ES-I3 (cell line): ENCODE measurements around the gene CACNA1C.

ENCODE experiments used
- H3K36me3 ChIP-seq: 2 replicates; pipeline ENCODE4 v1.6.1; 2013; ENCODE audit warnings: mild to moderate bottlenecking, low read length, control low read depth, moderate library complexity; ENCODE audit not compliant: insufficient read depth
- H3K4me1 ChIP-seq: 2 replicates; pipeline ENCODE4 v1.6.1; 2013; ENCODE audit warnings: mild to moderate bottlenecking, control low read depth, low read length; ENCODE audit not compliant: insufficient read depth
- H3K9ac ChIP-seq: 2 replicates; pipeline ENCODE4 v1.6.1; 2013; ENCODE audit warnings: low read depth, mild to moderate bottlenecking, low read length, moderate library complexity
- H3K9me3 ChIP-seq: 2 replicates; pipeline ENCODE4 v1.6.1; 2013; ENCODE audit warnings: mild to moderate bottlenecking, low read length, moderate library complexity; ENCODE audit not compliant: control insufficient read depth, insufficient read depth

CACNA1C gene

GRCh38 chr12:2225696-2226095 is 172.9 kb downstream of the CACNA1C start:
- no peak overlapping the region for H3K9ac ChIP-seq
- no peaks in the 10 kb centered on the region for H3K4me1 ChIP-seq
- no peaks in the 10 kb centered on the region for H3K36me3 ChIP-seq
- no peaks in the 10 kb centered on the region for H3K9me3 ChIP-seq

GRCh38 chr12:2226641-2227040 is 173.9 kb downstream of the CACNA1C start:
- no peak overlapping the region for H3K9ac ChIP-seq
- H3K9me3 ChIP-seq: no peaks in the 10 kb centered on the region
- H3K36me3 ChIP-seq: no peaks in the 10 kb centered on the region
- H3K4me1 ChIP-seq: no peaks in the 10 kb centered on the region

- no peaks in the 10 kb centered on the region for H3K9me3 ChIP-seq
Observed at GRCh38 chr12:2227360-2227759, 174.6 kb downstream of the CACNA1C start.

GRCh38 chr12:2228535-2228934 is 175.7 kb downstream of the CACNA1C start:
- Histone ChIP-seq H3K9ac (no peak overlapping the region), H3K9me3 (no peaks in the 10 kb centered on the region), H3K4me1 (no peaks in the 10 kb centered on the region), H3K36me3 (no peaks in the 10 kb centered on the region)

More at GRCh38 chr12:2227360-2227759, 174.6 kb downstream of the CACNA1C start:
- Histone ChIP-seq H3K9ac (no peak overlapping the region), H3K36me3 (no peaks in the 10 kb centered on the region), H3K4me1 (no peaks in the 10 kb centered on the region)

GRCh38 chr12:2229661-2230539 is 177.1 kb downstream of the CACNA1C start:
- no peaks in the 10 kb centered on the region for H3K4me1 ChIP-seq
- no peak overlapping the region for H3K9ac ChIP-seq
- no peaks in the 10 kb centered on the region for H3K36me3 ChIP-seq
- H3K9me3 ChIP-seq: no peaks in the 10 kb centered on the region

- Histone ChIP-seq H3K9ac (no peak overlapping the region), H3K36me3 (no peaks in the 10 kb centered on the region), H3K4me1 (no peaks in the 10 kb centered on the region), H3K9me3 (no peaks in the 10 kb centered on the region)
Observed at GRCh38 chr12:2231011-2231595, 178.3 kb downstream of the CACNA1C start.

GRCh38 chr12:2231956-2232355 is 179.2 kb downstream of the CACNA1C start:
- no peaks in the 10 kb centered on the region for H3K9me3 ChIP-seq
- H3K9ac ChIP-seq: no peak overlapping the region
- no peaks in the 10 kb centered on the region for H3K4me1 ChIP-seq
- no peaks in the 10 kb centered on the region for H3K36me3 ChIP-seq

GRCh38 chr12:2233034-2233433 is 180.2 kb downstream of the CACNA1C start:
- Histone ChIP-seq H3K9me3 (no peaks in the 10 kb centered on the region), H3K9ac (no peak overlapping the region), H3K4me1 (no peaks in the 10 kb centered on the region), H3K36me3 (no peaks in the 10 kb centered on the region)

GRCh38 chr12:2234091-2234490 is 181.3 kb downstream of the CACNA1C start:
- H3K4me1 ChIP-seq: no peaks in the 10 kb centered on the region
- no peak overlapping the region for H3K9ac ChIP-seq
- H3K9me3 ChIP-seq: no peaks in the 10 kb centered on the region
- no peaks in the 10 kb centered on the region for H3K36me3 ChIP-seq

- Histone ChIP-seq H3K9ac (no peak overlapping the region), H3K36me3 (no peaks in the 10 kb centered on the region), H3K4me1 (peaks cover under 1% of the 10 kb centered on the region; the same call in 1 of the 2 replicates), H3K9me3 (no peaks in the 10 kb centered on the region)
Observed at GRCh38 chr12:2234646-2235350, 182.0 kb downstream of the CACNA1C start.

GRCh38 chr12:2236506-2237294 is 183.9 kb downstream of the CACNA1C start:
- Histone ChIP-seq H3K9me3 (no peaks in the 10 kb centered on the region), H3K4me1 (peaks cover 4% of the 10 kb centered on the region), H3K9ac (no peak overlapping the region), H3K36me3 (no peaks in the 10 kb centered on the region)

- H3K4me1 ChIP-seq: peaks cover 9% of the 10 kb centered on the region
- no peaks in the 10 kb centered on the region for H3K36me3 ChIP-seq
- H3K9me3 ChIP-seq: no peaks in the 10 kb centered on the region
- H3K9ac ChIP-seq: no peak overlapping the region
Observed at GRCh38 chr12:2238111-2238510, 185.3 kb downstream of the CACNA1C start.

- no peak overlapping the region for H3K9ac ChIP-seq
- H3K9me3 ChIP-seq: no peaks in the 10 kb centered on the region
- H3K4me1 ChIP-seq: peaks cover 19% of the 10 kb centered on the region
- no peaks in the 10 kb centered on the region for H3K36me3 ChIP-seq
Observed at GRCh38 chr12:2239381-2239871, 186.6 kb downstream of the CACNA1C start.

- Histone ChIP-seq H3K4me1 (peaks cover 29% of the 10 kb centered on the region), H3K9ac (no peak overlapping the region), H3K9me3 (no peaks in the 10 kb centered on the region), H3K36me3 (no peaks in the 10 kb centered on the region)
Observed at GRCh38 chr12:2240390-2240789, 187.6 kb downstream of the CACNA1C start.
